HG03196 (cell line): ENCODE results near the gene CBARP.

Experiments used
- ATAC-seq: cut with Tn5 transposase; IDR thresholded peaks from one replicate; pipeline ENCODE4 v1.9.1; 2021; ENCODE audit not compliant: unreplicated experiment

CBARP gene

GRCh38 chr19:1275976-1276627 lies 38.3 kb upstream of the CBARP start:
- ATAC-seq, result no peak

DNA sequence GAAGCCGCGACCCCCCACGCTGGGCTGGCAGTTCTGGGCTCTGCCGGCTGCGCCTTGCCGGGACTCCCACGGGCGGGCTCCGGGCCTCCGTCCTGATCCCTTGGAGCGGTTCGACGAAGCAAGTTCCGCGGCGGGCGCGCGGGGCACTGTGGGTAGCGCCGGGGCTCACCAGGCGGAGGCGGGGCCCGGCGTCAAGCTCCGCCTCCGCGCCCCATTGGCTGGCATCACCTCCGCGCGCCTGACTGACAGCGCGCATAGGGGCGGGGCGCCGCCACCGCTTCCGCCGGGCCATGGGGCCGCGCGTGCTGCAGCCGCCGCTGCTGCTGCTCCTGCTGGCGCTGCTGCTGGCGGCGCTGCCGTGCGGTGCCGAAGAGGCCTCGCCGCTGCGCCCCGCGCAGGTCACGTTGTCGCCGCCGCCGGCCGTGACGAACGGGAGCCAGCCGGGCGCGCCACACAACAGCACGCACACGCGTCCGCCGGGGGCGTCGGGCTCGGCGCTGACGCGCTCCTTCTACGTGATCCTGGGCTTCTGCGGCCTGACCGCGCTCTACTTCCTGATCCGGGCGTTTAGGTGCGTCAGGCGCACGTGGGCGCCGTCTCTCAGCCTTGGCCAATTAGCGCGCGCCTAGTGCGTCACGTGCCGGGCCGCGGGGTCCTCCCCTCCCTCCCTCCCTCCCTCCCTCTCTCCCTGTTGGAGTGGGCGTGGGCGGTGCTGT lies 37.6 kb upstream of the CBARP start, which contains the start of gene FAM174C:
FAM174C (plus strand) TSS at position 271 of the 716 bp plus-strand sequence; CDS start at position 291, 20 bp downstream.
- peak; percentile 54 for ATAC-seq

DNA sequence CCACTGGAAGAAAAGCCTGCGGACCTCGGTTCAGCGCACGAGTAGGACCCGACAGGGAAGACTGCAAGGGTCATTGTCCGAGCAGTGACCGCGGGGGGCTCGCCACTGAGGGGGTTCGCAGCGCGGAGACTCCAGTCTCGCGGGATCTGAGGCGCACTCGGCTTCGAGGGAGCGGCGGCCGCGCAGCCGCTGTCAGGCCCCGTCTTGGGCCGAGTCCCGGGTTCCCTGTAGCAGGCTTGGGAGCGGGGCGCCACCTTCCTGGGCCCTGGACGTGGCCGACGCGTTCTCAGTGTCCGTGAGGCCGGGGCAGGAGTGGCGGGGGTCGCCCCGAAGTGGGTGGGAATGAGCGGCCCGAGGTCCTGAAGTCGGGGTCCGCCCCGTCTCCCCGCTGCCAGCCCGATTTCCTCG lies 37.1 kb upstream of the CBARP start:
- no peak for ATAC-seq

GRCh38 chr19:1274081-1274851 lies 36.5 kb upstream of the CBARP start:
- no peak for ATAC-seq

- ATAC-seq, result no peak
These were observed 35.6 kb upstream of the CBARP start for GRCh38 chr19:1273263-1274041.

DNA sequence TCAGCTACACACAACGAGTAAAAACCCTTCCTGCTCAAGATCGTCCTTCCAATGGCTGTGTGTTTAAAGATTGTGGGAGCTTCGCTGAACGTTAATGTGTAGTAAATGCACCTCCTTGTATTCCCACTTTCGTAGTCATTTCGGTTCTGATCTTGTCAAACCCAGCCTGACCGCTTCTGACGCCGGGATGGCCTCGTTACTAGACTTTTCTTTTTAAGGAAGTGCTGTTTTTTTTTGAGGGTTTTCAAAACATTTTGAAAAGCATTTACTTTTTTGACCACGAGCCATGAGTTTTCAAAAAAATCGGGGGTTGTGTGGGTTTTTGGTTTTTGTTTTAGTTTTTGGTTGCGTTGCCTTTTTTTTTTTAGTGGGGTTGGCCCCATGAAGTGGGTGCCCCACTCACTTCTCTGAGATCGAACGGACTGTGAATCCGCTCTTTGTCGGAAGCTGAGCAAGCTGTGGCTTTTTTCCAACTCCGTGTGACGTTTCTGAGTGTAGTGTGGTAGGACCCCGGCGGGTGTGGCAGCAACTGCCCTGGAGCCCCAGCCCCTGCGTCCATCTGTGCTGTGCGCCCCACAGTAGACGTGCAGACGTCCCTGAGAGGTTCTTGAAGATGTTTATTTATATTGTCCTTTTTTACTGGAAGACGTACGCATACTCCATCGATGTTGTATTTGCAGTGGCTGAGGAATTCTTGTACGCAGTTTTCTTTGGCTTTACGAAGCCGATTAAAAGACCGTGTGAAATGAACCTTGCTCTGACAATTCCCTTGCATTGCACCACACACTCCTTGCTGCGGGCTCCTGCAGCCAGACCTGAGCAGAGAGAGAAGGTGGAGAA lies 34.8 kb upstream of the CBARP start:
- ATAC-seq, result no peak

- ATAC-seq, result no peak
These were observed 34.0 kb upstream of the CBARP start for GRCh38 chr19:1271528-1272422.

GRCh38 chr19:1270854-1271527 lies 33.2 kb upstream of the CBARP start:
- no peak for ATAC-seq

DNA sequence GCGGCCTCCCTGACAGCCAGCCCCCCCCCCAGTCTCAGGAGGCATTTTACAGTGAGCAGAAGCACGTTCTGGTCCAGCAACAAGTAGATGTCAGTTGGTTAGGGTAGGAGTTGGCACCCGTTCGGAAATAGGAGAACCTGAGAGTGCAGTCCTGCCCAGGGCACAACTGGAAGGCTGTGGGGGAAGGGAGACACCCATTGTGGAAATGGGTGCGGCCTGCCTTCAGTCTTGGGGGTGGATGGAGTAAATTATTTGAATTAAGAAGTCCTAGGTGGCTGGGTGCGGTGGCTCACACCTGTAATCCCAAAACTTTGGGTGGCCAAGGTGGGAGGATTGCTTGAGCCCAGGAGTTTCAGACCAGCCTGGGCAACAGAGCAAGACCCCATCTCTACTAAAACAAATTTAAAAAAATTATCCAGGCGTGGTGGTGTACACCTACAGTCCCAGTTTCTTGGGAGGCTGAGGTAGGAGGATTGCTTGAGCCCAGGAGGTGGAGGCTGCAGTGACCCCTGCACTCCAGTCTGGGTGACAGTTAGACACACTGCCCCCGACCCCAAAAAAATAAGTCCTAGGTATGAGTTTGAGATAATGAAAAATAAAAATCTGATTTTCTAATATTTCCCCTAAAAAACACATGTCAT lies 32.5 kb upstream of the CBARP start:
- no peak for ATAC-seq

GRCh38 chr19:1269478-1270212 lies 31.8 kb upstream of the CBARP start:
- peak; percentile 21 for ATAC-seq

DNA sequence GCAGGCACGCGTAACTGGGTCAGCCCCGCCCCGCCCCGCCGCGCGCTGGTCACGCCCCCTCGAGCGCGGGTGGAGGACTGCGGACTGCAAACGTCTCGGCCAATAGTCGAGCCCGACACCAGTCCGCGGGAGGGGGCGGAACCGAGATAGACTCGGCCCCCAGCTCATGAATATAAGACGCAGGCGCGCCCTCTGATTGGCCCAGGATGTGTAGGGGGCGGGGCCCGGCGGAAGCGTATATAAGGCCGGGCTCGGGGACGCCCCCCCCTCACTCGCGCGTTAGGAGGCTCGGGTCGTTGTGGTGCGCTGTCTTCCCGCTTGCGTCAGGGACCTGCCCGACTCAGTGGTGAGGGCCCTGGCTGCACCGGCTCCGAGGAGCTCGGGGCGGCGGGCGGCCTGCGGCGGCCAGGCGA lies 31.3 kb upstream of the CBARP start, which contains the start of gene CIRBP:
CIRBP (plus strand) TSS at position 268 of the 413 bp plus-strand sequence. CDS start 1,602 bp downstream, outside the sequence.
- ATAC-seq, result peak; percentile 50

GRCh38 chr19:1268226-1269064 lies 30.6 kb upstream of the CBARP start:
- no peak for ATAC-seq

DNA sequence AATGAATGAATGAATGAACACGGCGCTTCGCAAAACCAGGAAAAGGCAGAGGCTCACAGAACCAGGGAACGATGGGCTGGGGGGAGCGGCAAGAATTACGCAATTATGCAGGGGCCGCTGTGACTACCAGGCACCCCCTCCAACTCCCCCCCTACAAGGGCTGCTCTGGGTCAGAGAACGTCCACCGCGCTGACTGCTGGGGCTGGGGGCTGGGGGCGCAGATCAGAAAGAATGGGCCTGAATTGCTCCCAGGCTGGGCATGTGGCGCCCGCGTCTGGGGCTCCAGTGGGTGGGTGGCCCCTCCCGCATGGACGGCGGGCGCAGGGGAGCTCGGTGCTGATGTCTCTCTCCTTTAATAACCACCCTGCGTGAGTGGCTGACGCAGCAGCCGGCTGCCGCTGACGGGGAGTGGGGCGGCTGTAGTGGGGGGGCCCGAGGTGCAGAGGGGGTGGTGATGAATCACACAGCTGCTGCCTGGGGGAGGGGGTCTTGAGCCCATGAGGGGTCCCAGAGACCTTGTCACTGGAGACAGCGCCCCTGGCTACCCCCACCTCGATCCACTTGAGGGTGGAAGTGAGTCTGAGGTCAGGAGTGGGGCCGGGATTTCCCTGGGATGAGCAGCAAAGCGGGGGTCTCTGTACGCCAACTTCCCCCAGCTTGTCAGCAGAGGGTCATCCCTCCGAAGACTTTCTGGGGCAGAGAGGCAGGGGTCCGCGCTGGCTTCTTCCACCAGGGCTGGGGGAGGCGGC lies 29.8 kb upstream of the CBARP start:
- no peak for ATAC-seq

DNA sequence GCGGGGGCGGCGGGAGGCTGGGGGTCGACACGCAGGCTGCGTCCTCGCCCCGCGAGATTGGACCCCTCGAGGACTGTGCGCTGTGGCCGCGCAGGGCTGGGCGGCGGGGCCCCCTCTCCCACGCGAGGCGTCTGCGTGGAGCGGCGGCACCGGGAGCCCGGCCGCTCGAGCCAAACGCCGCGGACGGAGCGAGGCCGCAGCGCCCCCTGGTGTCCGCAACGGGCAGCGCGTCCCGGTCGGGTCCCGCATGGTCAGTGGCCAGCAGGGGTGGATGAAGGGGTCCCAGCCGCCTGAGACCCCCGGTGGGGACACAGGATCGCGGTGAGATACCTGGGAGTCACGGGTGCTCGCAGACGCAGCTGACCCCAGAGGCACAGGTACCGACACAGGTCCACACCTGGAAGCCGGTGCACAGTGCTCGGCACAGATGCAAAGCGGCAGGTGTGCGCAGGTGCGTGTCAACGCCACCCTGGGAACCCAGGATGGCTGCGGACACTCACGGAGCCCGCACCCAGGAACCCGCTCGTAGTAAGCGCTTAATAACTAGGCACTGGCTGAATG lies 29.2 kb upstream of the CBARP start:
- ATAC-seq, result peak; percentile 19
